ENCODE data around the gene PTPRT. TPM values are rescaled to one million over a fixed set of nuclear protein-coding genes. Genes with fewer than 3 reads are reported as not detected.

PTPRT gene
- total RNA-seq, 4 donors from 2014 or later = 0.57 to 2.0 (median 0.83) TPM

DNA sequence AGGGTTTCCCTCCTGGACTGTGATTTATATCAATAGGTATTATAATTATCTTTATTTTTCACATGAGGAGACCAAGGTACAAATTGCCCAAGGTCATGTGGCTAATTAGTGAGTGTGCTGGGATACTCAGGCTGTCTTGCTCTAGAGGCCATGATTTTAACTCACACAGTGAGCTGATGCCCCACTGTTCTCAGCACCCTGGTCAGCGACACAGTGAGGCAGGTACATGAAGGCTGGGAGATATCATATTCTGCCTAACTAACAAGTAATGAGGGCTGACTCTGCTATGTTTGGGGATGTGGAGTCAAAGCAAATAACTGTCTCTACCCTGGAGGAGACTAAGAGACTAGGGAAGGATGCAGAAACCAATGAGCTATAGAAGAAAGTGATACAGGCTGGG is 501.1 kb downstream of the PTPRT start:
- TF ChIP-seq, protein P1, sequence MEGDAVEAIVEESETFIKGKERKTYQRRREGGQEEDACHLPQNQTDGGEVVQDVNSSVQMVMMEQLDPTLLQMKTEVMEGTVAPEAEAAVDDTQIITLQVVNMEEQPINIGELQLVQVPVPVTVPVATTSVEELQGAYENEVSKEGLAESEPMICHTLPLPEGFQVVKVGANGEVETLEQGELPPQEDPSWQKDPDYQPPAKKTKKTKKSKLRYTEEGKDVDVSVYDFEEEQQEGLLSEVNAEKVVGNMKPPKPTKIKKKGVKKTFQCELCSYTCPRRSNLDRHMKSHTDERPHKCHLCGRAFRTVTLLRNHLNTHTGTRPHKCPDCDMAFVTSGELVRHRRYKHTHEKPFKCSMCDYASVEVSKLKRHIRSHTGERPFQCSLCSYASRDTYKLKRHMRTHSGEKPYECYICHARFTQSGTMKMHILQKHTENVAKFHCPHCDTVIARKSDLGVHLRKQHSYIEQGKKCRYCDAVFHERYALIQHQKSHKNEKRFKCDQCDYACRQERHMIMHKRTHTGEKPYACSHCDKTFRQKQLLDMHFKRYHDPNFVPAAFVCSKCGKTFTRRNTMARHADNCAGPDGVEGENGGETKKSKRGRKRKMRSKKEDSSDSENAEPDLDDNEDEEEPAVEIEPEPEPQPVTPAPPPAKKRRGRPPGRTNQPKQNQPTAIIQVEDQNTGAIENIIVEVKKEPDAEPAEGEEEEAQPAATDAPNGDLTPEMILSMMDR (IDR thresholded peaks at IDR 0.05; ENCODE audit: low read depth) = no peak

DNA sequence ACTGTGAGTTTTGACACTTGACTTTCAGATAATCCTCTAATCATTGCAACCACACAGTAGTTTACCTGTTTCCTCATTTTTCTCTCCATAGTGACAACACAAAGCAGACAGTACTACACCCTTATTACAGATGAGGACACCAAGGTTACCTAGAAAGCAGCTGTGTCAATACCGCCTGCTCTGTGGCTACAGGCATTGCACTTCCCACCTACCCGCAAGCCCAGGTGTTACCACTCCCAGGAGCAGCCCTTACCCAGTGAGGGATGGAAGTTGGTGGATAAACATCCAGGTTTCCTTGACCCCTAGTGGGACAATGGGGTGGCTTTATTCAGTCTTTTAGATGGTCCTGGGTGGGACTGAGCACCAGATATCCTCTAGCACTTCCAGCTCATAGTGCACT is 503.6 kb downstream of the PTPRT start:
- TF ChIP-seq, protein P1 (IDR thresholded peaks at IDR 0.05; ENCODE audit: low read depth) = no peak

DNA sequence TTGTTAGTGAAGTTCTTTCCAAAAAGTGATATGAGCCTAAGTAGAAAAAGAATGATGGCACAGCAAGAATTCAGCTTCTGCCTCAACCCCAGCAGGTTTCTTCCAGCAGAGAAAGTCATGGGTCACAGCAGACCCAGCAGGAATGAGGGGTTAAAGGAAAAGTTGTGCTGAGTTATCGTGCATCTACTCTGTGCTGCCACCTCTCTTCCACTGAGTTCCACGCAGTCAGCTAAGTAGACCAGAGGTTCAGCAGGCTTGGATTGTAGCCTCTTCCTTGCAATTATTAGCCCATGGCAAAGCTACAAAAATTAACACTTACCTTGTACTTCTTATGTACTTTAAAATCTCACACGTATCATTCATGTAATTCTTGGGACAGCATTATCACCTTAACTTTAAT is 510.8 kb downstream of the PTPRT start:
- TF ChIP-seq, protein P1 (IDR thresholded peaks at IDR 0.05; ENCODE audit: low read depth) = no peak

DNA sequence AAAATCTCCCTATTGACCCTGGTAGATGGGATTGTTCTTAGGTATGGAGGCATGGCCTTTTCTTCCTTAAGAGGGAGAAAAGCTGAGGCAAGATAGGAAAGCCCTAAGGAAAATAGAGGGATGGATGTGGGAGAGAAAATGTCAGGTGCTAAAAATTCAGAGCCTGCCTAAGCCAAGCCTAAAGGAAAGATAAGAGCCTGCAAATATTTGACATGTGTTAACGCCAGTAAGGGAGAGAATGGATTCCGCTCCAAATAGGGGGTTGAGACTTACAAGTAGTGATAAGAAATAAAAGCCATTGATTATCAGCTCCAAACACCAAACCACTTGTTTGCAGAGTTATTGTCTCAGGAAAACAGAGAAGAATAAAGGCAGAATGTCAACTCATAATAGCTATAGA is 533.6 kb downstream of the PTPRT start:
- TF ChIP-seq, protein P1 (IDR thresholded peaks at IDR 0.05; ENCODE audit: low read depth) = no peak

DNA sequence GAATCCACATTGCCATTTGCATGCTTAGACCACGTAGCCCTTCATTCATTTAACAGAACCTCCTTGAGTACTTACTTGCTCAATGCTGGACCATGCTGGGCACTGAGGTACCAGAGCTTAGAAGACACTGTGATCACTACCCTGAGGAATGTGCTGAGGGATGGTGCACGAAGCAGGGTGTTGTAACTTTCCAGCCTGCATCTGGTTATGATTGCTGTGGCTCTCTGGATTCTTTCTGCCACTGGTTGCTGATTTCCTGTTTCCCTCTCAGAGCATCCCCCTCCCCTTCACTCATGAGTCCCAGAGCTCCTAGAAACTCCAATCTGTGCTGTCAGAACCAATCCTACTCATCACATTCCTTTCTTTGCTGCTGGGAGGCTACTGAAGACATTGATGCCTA is 537.4 kb downstream of the PTPRT start:
- TF ChIP-seq, protein P1 (IDR thresholded peaks at IDR 0.05; ENCODE audit: low read depth) = no peak

DNA sequence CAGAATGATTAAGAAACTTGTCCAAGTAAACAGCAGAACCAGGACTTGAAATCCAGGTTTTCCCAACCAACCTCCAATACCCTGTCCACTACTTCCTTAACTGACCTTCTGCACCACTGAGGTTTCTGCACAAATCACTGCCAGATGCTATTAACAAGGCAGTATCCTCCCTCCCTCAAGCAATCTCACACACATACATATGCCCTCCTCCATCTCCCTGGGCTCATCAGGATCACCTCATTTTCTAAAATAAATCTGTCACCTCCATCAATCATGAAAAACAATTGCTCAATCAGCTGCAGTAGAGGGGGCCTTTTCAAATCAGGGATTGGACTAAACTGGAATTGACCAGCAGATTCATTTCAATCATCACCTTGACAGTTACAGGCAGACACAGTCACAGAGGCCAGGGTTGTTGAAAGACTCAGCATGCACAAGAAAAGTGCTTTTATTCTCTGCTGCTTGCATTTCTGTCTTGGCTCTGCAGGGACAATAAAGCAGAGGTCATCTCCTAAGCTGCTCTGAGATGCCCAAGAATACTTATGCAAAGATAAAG is 539.4 kb downstream of the PTPRT start:
- TF ChIP-seq, protein P1 (IDR thresholded peaks at IDR 0.05; ENCODE audit: low read depth) = no peak

DNA sequence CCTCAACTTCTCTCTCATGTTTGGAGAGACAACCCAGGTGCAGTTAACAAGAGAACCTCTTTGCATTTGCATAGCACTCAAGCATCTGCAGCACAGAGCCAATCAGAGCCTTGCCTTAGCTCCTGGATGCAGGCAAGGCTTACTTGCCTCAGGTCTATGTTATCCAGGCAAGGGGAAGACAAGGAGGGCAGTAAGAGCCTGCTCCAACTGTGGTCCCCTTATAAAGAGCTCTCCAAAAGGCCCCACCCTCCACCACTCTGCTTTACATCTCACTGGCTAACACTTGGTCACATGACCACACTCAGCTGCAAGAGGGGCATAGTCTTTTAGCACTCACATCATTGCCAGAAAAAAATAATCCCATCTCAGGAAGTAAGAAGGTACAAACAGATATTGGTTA is 540.0 kb downstream of the PTPRT start:
- TF ChIP-seq, protein P1 (IDR thresholded peaks at IDR 0.05; ENCODE audit: low read depth) = no peak
